A673 (cell line): ENCODE measurements around the gene DSP. TPM values are rescaled to one million over a fixed set of nuclear protein-coding genes. Genes with fewer than 3 reads are reported as not detected.

Experiments
- BruUV-seq: library from RNA; stranded (reverse); fragments of 400-500 nt; replicated peaks from 2 replicates; lab custom pipeline; 2021; lab: Mats Ljungman, UMichigan
- CTCF ChIA-PET: fragments of 300-600 bp; sonication (Branson Sonifier 250); formaldehyde crosslinking; loops from one replicate; lab custom pipeline; 2022; ENCODE audit warnings: antibody characterized with exemption; lab: Charles Lee
- POLR2A ChIA-PET: fragments of 300-600 bp; sonication (Branson Sonifier 250); formaldehyde crosslinking; loops from one replicate; lab custom pipeline; 2022; ENCODE audit warnings: antibody characterized with exemption; ENCODE audit not compliant: low non-redundant PET; lab: Charles Lee
- DNase-seq: peaks from one replicate; pipeline ENCODE4 v3.0.0-alpha.2; 2015; ENCODE audit warnings: low spot score
- H3K27ac ChIP-seq: fragments of 200-600 bp; sonication (generic); 2 replicates; pipeline ENCODE4 v1.5.1; 2016; ENCODE audit warnings: mixed run types, low read depth, mild to moderate bottlenecking, mixed read lengths, antibody characterized with exemption, low read length; ENCODE audit not compliant: poor library complexity, severe bottlenecking
- H3K27me3 ChIP-seq: fragments of 200-600 bp; sonication (generic); replicated peaks from 2 replicates; pipeline ENCODE4 v1.6.1; 2017; ENCODE audit warnings: mixed run types, low read depth, mild to moderate bottlenecking, mixed read lengths, antibody characterized with exemption, low read length; ENCODE audit not compliant: insufficient read depth, poor library complexity
- H3K36me3 ChIP-seq: fragments of 200-600 bp; sonication (generic); 2 replicates; pipeline ENCODE4 v1.6.1; 2016; ENCODE audit warnings: mixed run types, mild to moderate bottlenecking, mixed read lengths, antibody characterized with exemption, low read length; ENCODE audit not compliant: insufficient read depth, poor library complexity, severe bottlenecking
- H3K4me1 ChIP-seq: fragments of 200-600 bp; sonication (generic); 2 replicates; pipeline ENCODE4 v1.6.1; 2017; ENCODE audit warnings: mixed run types, mild to moderate bottlenecking, mixed read lengths, antibody characterized with exemption, low read length; ENCODE audit not compliant: insufficient read depth, poor library complexity, severe bottlenecking
- H3K4me3 ChIP-seq: fragments of 200-600 bp; sonication (generic); 2 replicates; pipeline ENCODE4 v1.5.1; 2016; ENCODE audit warnings: low read depth, mixed run types, mild to moderate bottlenecking, mixed read lengths, low read length; ENCODE audit not compliant: poor library complexity, severe bottlenecking
- H3K9me3 ChIP-seq: fragments of 200-600 bp; sonication (generic); 2 replicates; pipeline ENCODE4 v1.6.1; 2016; ENCODE audit warnings: mixed run types, low read depth, mild to moderate bottlenecking, mixed read lengths, antibody characterized with exemption, low read length; ENCODE audit not compliant: poor library complexity, severe bottlenecking
- EZH2 ChIP-seq: fragments of 200-600 bp; sonication (generic); IDR thresholded peaks from 2 replicates; pipeline ENCODE4 v1.6.1; 2017; ENCODE audit warnings: borderline replicate concordance, low read depth, mild to moderate bottlenecking, mixed read lengths, antibody characterized with exemption, low read length; ENCODE audit not compliant: poor library complexity, severe bottlenecking
- intact Hi-C: fragments of 100-400 bp; cut with micrococcal nuclease; formaldehyde crosslinking; loops from one replicate; pipeline ENCODE4 v1.10.0; 2022; ENCODE audit not compliant: unreplicated experiment
- total RNA-seq: library from RNA; stranded (reverse); gene quantifications from 2 replicates; pipeline ENCODE4 v1.2.3, GENCODE V29; 2021
- TF ChIP-seq, protein P1 (sequence below): fragments of 300-800, 200-600 bp; sonication (generic); conservative IDR thresholded peaks from 2 replicates; pipeline ENCODE4 v1.5.1; 2017; ENCODE audit warnings: low read depth, mild to moderate bottlenecking, antibody characterized with exemption, low read length, moderate library complexity, mixed read lengths

DSP gene
- total RNA-seq, 1 experiment from 2014 or later: 0.28 TPM

- ChIA-PET POLR2A (interaction anchor here (0.7 kb wide), 1 partner anchor 852 kb away, joined by 35 read pairs; no protein-coding TSS in a partner anchor), CTCF (no interaction called here)
- H3K4me1 ChIP-seq: no peaks in the 10 kb centered on the region
- no peak overlapping the region for H3K4me3 ChIP-seq
- H3K27ac ChIP-seq: no peak overlapping the region
- peaks cover 7% of the 10 kb centered on the region for H3K27me3 ChIP-seq
- BruUV-seq: no TSS peak
- TF ChIP-seq EZH2: no peak
- no peak for DNase-seq
- no peaks in the 10 kb centered on the region for H3K9me3 ChIP-seq
- H3K36me3 ChIP-seq: no peaks in the 10 kb centered on the region
- intact Hi-C loops: no loop called here
Observed at GRCh38 chr6:7507600-7507999, 33.9 kb upstream of the DSP start.

GRCh38 chr6:7512320-7512719, 29.2 kb upstream of the DSP start:
- Histone ChIP-seq H3K4me1 (no peaks in the 10 kb centered on the region), H3K4me3 (no peak overlapping the region), H3K27me3 (peaks cover 7% of the 10 kb centered on the region), H3K27ac (no peak overlapping the region), H3K36me3 (no peaks in the 10 kb centered on the region), H3K9me3 (no peaks in the 10 kb centered on the region)
- ChIA-PET CTCF (no interaction called here), POLR2A (no interaction called here)
- DNase-seq: no peak
- TF ChIP-seq, protein P1, sequence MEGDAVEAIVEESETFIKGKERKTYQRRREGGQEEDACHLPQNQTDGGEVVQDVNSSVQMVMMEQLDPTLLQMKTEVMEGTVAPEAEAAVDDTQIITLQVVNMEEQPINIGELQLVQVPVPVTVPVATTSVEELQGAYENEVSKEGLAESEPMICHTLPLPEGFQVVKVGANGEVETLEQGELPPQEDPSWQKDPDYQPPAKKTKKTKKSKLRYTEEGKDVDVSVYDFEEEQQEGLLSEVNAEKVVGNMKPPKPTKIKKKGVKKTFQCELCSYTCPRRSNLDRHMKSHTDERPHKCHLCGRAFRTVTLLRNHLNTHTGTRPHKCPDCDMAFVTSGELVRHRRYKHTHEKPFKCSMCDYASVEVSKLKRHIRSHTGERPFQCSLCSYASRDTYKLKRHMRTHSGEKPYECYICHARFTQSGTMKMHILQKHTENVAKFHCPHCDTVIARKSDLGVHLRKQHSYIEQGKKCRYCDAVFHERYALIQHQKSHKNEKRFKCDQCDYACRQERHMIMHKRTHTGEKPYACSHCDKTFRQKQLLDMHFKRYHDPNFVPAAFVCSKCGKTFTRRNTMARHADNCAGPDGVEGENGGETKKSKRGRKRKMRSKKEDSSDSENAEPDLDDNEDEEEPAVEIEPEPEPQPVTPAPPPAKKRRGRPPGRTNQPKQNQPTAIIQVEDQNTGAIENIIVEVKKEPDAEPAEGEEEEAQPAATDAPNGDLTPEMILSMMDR: no peak
- no peak for TF ChIP-seq EZH2
- intact Hi-C loops: no loop called here
- no TSS peak for BruUV-seq

- H3K27ac ChIP-seq: no peak overlapping the region
- intact Hi-C loops: no loop called here
- POLR2A ChIA-PET: no interaction called here
Observed at GRCh38 chr6:7513529-7513928, 27.9 kb upstream of the DSP start.

GRCh38 chr6:7515363-7515762, 26.1 kb upstream of the DSP start:
- no peak overlapping the region for H3K27ac ChIP-seq
- intact Hi-C loops: no loop called here
- H3K4me3 ChIP-seq: no peak overlapping the region
- ChIA-PET POLR2A (no interaction called here), CTCF (interaction anchor here (0.6 kb wide), 1 partner anchor 9 kb away, joined by 3 read pairs; no protein-coding TSS in a partner anchor)
- no peak for DNase-seq
- no peaks in the 10 kb centered on the region for H3K9me3 ChIP-seq
- H3K36me3 ChIP-seq: no peaks in the 10 kb centered on the region
- no TSS peak for BruUV-seq
- no peaks in the 10 kb centered on the region for H3K4me1 ChIP-seq
- TF ChIP-seq, protein P1: no peak
- no peak for TF ChIP-seq EZH2
- H3K27me3 ChIP-seq: peaks cover 7% of the 10 kb centered on the region

More at GRCh38 chr6:7513529-7513928, 27.9 kb upstream of the DSP start:
- Histone ChIP-seq H3K4me1 (no peaks in the 10 kb centered on the region), H3K4me3 (no peak overlapping the region), H3K9me3 (no peaks in the 10 kb centered on the region), H3K27me3 (peaks cover 7% of the 10 kb centered on the region), H3K36me3 (no peaks in the 10 kb centered on the region)
- no peak for DNase-seq
- TF ChIP-seq EZH2: no peak
- TF ChIP-seq, protein P1: no peak
- BruUV-seq: no TSS peak
- CTCF ChIA-PET: no interaction called here
